GM21515 (cell line): Measurements from ENCODE around the gene TREH.
"Not testable (repeated sequence)": the region's sequence is repeated elsewhere in the genome, so short reads cannot be mapped to it uniquely, and the experiment has no call there.

ENCODE experiments used
- ATAC-seq: cut with Tn5 transposase; IDR thresholded peaks from one replicate; pipeline ENCODE4 v1.9.1; 2021; ENCODE audit not compliant: unreplicated experiment

TREH gene

DNA sequence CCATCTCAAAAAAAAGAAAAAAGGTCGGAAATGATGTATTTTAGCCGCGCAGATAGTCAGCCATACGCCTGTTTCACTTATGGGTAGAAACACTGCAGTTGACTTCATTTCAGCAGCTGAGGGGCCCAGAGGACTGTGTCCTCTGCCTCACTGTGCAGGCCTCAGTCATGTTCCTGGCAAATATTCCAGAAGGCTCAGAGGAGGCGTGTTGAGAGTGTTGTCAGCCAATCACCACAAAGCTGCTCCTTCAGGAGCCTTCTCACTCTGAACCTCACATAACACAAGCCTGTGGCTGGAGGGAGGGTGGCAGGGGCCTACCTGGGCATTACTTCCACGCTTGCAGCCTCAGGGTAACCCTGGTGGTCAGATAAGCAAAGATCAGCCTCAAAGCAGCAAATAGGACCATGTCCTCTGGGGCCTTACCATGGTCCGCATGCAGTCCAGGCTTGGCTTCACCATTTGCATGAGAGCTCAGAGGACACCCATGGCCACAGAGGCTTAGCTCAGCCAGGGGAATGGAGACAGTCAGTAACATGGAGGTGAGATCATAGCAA is 17.3 kb upstream of the TREH start:
- no peak for ATAC-seq

GRCh38 chr11:118694771-118695170 is 15.3 kb upstream of the TREH start:
- no peak for ATAC-seq

- ATAC-seq, result no peak
These were observed 14.7 kb upstream of the TREH start for GRCh38 chr11:118694185-118694584.

- no peak for ATAC-seq
These were observed 12.7 kb upstream of the TREH start for GRCh38 chr11:118691926-118692830.

GRCh38 chr11:118690553-118691304 is 11.3 kb upstream of the TREH start:
- ATAC-seq, result no peak

- ATAC-seq, result peak; percentile 75
These were observed 10.6 kb upstream of the TREH start for GRCh38 chr11:118689852-118690552.

- ATAC-seq, result no peak
These were observed 10.0 kb upstream of the TREH start for GRCh38 chr11:118689503-118689851.

GRCh38 chr11:118688851-118689502 is 9.5 kb upstream of the TREH start:
- ATAC-seq, result no peak

DNA sequence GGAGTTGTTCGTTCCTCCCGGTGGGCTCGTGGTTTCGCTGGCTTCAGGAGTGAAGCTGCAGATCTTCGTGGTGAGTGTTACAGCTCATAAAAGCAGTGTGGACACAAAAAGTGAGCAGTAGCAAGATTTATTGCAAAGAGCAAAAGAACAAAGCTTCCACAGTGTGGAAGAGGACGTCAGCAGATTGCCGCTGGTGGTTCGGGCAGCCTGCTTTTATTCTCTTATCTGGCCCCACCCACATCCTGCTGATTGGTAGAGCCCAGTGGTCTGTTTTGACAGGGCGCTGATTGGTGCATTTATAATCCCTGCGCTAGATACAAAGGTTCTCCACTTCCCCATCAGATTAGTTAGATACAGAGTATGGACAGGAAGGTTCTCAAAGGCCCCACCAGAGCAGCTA is 8.9 kb upstream of the TREH start:
- ATAC-seq, result not testable (repeated sequence)

DNA sequence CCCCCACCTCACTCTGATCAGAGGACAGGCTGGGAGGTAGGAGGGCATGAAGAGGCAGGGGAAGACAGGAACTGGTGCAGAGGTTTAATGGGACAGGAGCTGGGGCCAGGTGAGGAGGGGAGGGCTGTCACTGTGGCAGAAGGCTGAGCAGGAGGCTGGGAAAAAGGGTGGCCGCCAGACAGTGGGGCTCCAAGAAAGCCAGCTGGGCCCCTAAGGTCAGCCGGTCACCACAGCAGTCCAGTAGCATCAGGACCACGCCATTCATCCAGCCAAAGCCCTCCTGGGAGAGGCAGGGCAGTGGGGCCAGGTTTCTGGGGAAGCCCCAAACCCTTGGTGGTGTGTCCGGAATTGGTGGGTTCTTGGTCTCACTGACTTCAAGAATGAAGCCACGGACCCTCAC is 8.5 kb upstream of the TREH start:
- no peak for ATAC-seq

DNA sequence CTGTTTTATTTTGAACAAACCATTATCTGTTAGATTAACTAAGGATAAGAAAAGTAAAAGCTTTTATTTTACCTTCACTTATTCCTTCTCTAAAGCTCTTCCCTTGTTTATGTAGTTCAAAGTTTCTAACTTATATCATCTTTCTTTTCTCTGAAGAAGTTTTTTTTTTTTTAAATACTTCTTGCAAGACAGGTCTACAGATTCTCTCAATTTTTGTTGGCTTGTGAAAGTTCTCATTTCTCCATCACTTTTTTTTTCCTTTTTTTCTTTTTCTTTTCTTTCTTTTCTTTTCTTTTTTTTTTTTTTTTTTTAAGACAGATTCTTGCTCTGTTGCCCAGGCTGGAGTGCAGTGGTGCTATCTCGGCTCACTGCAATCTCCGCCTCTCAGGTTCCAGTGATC is 4.7 kb upstream of the TREH start:
- ATAC-seq, result no peak

GRCh38 chr11:118682939-118683338 is 3.5 kb upstream of the TREH start:
- ATAC-seq, result not testable (repeated sequence)

GRCh38 chr11:118682372-118682771 is 2.9 kb upstream of the TREH start:
- no peak for ATAC-seq

DNA sequence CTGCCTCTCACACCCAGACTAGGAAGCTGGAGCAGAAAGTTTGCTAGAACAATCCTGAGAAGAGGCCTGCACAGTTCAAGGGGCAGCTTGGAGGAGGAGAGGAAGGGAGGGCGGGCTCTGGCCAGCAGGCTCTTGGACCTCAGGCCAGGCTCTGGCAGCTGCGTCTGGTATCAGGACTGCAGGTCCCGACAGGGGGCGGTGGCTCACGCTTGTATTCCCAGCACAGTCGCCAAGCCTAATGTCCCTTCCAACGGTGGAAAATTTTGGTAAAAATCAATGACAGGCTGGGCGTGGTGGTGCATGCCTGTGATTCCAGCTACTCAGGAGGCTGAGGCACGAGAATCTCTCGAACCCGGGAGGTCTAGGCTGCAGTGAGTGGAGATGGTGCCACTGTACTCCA is 542 bp downstream of the TREH start:
- ATAC-seq, result not testable (repeated sequence)

DNA sequence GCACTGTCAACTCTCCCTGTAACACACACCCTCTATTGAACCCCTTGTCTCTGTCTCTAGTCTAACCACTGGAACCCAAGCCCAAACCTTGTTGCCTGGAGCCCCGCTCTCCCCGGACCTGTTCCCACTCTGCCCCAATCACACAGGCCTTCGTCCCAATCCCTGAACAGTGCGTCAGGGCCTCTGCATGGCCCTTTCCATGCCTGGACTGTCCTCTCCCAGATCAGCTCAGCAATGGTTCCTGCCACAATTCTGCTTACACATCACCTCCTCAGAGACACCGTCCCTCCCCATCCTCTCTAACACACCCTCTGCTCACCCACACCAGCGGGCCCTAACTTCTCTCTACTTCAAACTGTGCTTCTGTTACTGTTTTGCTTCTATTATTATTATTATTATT is 1.5 kb downstream of the TREH start:
- no peak for ATAC-seq

- ATAC-seq, result no peak
These were observed 5.4 kb downstream of the TREH start for GRCh38 chr11:118674082-118674435.

- no peak for ATAC-seq
These were observed 5.9 kb downstream of the TREH start for GRCh38 chr11:118673361-118674081.

DNA sequence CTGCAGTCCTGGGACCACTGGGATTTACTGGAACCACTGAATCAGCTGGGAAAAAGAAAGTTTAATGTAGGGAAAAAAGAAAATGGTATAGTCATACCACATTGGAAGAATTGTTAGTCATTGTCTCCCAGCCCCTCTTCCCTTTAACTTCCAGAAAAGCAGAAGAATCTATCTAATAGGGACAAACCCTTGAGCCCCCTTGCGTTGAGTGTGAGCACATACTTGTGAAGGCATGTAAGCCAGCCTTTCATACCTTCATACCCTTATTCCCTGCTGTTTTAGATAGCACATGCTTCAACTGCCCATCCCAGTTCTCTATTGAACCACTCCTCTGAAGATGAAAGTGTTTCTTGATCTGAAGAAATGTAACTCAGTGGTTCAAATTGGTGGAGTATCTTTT is 6.6 kb downstream of the TREH start:
- no peak for ATAC-seq

DNA sequence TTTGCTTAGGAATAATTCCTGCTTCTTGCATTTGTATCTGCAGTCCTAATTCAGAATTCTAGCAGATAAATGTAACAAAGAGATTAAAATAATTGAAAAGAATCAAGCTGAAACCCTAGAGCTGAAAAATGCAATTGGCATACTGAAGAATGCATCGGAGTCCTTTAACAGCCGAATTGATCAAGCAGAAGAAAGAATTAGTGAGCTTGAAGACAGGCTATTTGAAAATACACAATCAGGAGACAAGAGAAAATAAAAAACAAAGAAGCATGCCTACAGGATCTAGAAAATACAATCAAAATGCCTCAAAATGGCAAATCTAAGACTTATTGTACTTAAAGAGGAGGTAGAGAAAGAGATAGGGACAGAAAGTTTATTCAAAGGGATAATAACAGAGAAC is 8.2 kb downstream of the TREH start:
- ATAC-seq, result no peak

DNA sequence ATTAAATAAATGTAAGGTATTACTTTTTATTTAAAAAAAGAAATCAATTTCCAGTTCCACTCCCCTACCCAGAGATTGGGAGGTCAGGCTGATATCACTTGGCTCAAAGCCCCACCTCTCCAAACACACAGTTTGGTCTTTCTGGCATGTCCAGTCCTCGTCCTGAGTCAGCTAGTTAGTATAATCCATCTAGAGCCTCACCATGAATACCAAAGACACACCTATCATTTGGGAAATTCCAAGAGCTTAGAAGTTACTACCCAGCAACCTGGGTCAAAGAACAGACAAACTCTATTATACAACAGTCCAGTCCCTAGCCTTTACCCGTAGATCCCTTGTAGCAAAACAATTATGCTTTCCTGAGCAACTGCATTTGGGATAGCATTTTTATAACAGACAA is 9.4 kb downstream of the TREH start:
- ATAC-seq, result no peak
